GM11168 (cell line): ENCODE data around the gene AMN1.

ENCODE experiments used
- in situ Hi-C: fragments of 300-500 bp; cut with MboI; formaldehyde crosslinking; loops from one replicate; pipeline ENCODE4 v1.12.0; 2022; ENCODE audit warnings: low sequenced_read_pairs; ENCODE audit not compliant: unreplicated experiment

Gene AMN1

DNA sequence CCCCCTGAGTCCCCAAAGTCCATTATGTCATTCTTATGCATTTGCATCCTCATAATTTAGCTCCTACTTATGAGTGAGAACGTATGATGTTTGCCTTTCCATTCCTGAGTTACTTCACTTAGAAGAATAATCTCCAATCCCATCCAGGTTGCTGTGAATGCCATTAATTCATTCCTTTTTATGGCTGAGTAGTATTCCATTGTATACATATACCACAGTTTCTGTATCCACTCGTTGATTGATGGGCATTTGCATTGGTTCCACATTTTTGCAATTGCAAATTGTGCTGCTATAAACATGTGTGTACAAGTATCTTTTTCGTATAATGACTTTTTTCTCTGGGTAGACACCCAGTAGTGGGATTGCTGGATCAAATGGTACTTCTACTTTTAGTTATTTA is 38.9 kb downstream of the AMN1 start:
- in situ Hi-C loops, result loop anchor here (10.0 kb wide), 3 partner anchors 205 to 615 kb away; no protein-coding TSS in a partner anchor

DNA sequence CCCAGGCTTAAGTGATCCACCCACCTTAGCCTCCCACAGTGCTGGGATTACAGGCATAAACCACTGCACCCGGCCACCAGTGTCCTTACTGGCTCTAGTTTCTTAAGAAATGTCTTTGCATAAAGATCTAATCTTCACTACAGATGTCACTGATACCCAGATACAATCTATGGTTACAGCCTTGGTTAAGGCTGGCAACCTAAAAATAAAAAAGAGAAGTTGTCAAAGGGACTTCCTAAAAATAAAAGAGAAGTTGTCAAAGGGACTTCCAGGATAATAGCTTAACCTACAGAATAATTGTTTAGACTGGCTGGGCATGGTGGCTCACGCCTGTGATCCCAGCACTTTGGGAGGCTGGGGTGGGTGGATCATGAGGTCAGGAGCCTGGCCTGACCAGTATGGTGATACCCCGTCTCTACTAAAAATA is 41.7 kb downstream of the AMN1 start:
- in situ Hi-C loops, result loop anchor here (10.0 kb wide), 3 partner anchors 208 to 618 kb away; no protein-coding TSS in a partner anchor

DNA sequence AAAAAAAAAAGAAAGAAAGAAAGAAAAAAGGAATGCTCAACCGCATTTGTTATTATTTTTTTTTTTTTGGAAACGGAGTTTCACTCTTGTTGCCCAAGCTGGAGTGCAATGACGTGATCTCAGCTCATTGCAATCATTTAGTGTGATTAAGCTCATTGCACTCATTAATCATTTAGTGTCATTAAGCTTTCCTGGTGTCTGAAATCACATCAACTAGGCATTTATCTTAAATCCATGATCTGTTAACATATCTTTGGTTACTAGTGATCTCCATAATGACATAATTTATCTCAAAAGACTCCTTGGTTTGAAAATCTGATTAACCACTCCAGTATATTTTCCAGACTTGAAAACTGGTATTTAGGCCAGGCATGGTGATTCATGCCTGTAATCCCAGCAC is 43.0 kb downstream of the AMN1 start:
- in situ Hi-C loops, result loop anchor here (10.0 kb wide), 3 partner anchors 209 to 619 kb away; no protein-coding TSS in a partner anchor

DNA sequence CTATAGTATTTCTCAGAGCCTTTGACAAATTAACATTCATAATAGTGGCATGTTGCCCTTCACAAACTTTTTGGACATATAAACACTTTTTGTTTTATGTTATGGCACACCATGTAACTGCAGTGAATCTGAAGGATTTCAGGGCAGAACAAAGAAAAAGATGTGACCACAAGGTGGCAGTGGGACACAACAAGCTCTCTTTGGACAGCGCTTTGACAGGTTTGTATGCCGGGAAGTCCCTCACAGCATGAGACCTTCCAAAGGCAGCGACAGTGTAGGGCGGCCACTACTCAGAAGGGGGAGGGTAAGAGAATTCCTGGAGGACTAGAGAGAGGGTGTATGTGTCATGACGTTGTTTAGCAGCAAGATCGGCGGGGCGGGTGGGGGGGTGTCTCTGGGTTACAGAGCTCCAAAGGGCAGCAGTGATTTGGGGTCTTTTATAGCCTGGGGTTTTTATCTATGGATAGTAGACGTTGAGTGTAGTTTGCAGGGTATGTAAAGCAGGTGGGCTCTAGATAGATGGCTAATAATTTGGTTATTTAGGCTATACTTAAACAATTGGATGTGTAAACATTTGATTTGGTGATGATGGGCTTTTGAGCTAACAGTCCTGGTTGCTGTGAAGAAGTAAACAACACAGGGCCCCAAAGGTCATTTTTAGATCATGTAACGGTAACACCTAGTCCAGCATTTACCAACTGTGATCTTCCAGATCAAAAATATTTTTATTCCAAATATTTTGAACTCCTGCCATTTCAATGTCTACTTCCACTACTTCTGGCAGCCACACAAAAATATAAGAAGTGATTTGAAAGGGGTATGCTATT is 46.5 kb downstream of the AMN1 start:
- in situ Hi-C loops, result loop anchor here (10.0 kb wide), 3 partner anchors 212 to 622 kb away; no protein-coding TSS in a partner anchor

DNA sequence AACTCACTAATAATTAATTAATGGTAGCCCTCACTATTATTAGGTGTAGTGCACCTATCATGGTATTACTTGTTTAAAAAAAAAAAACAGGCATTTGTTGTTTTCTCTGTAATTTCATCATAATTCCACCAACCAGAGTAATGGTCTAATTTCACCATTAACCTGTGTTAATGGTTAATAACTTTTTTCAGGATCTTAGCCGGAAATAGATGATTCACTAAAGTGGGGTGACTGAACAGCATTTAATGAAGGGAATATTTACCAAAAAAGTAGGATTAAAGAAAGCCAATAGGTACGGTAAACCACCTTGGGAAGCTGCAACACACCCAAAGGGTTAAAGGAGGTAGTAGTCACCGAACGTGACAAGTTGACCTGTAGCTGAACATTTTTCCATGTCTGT is 56.3 kb downstream of the AMN1 start:
- in situ Hi-C loops, result loop anchor here (25.0 kb wide), 1 partner anchor 990 kb away; no protein-coding TSS in a partner anchor

DNA sequence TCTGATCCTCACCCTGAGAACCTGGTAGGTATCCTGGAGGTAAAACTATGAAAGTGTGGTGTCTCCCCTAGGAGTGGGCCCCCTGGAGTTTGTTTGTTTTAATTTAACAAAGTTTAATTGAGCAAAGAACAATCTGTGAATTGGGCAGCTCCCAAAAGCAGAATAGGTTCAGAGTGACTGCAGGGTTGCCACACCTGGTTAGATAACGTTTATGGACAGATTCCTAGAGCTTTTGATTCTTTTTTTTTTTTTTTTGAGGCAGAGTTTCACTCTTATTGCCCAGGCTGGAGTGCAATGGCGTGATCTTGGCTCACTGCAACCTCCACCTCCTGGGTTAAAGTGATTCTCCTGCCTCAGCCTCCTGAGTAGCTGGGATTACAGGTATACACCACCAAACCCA is 59.2 kb downstream of the AMN1 start:
- in situ Hi-C loops, result loop anchor here (25.0 kb wide), 1 partner anchor 993 kb away; no protein-coding TSS in a partner anchor

DNA sequence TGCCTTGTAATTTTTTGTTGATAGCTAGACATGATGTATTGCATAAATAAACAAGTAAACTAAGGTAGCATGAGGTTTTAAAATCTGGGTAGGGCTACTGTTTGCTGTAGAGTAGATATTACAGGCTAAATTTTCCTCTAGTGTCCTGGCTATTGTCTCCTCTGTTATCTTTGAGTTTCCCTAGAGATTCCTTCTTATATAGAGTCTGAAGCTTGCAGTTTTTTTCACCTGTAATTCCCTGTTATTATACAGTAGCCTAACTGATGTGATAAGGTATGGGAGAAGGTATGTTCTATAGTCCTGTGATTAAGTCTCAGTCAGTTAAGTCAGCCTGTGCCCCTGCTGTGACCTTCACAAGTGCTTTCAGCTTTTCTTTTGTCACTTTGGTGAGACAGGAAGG is 59.8 kb downstream of the AMN1 start:
- in situ Hi-C loops, result loop anchor here (25.0 kb wide), 1 partner anchor 993 kb away; no protein-coding TSS in a partner anchor

DNA sequence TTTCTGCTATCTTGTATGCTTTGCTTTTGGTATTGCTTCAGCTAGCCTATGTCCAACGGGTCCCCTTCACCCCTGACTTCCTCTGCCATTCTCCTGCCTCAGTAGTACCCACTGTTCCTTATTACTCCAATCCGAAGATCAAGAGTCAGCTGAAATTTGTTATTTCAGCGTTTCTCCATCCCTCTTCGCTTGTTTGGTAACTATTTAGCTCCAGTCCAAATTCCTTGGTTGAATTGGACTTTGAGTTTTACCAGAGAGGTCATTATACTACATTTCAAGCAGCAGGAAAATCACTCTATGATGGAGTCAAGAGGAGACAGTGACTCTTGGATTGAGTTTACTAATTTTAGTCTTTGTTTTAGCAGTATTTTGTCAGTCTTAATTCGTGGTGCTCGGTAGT is 64.8 kb downstream of the AMN1 start:
- in situ Hi-C loops, result loop anchor here (25.0 kb wide), 1 partner anchor 998 kb away; no protein-coding TSS in a partner anchor

DNA sequence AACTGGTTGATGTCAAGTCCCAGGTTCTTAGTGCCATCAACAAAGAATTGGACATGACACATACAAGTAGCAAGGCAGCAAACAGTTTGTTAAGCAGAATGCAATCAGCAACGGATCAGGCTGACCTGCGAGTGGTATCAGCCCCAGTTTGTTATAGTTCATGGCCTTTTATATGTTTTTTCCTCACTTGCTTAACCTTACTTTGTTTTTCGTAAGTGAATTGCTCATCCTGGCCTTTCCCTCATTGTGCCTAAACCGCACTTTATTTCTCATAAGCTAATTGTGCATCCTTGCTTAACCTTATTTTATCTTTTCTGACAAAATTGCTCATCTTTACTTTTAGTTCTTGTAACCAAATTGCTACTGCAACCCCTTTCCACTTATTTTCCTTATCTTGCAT is 65.2 kb downstream of the AMN1 start:
- in situ Hi-C loops, result loop anchor here (25.0 kb wide), 1 partner anchor 999 kb away; no protein-coding TSS in a partner anchor

DNA sequence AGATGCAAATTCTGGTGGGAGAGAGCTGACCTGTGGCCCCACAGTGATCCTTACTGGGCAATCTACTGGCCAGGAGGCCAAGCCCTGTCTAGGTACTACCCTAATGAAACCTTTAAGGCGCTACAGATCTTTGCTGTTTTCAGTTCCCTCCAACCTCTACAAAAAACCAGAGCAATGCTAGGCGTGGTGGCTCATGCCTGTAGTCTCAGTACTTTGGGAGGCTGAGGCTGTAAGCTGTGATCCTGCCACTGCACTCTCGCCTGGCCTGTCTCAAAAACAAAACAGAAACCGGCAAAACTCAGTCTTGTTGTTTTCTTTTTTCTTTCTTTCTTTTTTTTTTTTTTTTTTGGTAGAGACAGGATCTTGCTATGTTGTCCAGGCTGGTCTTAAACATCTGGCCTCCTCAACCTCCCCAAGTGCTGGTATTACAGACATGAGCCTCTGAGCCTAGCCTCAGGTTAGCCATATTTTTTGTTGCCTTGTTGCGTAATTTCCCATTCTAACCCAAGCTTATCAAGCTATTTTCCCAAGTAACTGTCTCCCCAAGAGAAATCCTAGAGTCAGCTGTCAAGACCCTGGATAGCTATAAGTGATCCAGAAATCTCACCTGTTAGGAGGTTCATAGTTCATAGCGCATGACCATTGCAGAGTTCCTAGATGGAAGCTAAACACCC is 66.5 kb downstream of the AMN1 start:
- in situ Hi-C loops, result loop anchor here (25.0 kb wide), 1 partner anchor 1000 kb away; no protein-coding TSS in a partner anchor

DNA sequence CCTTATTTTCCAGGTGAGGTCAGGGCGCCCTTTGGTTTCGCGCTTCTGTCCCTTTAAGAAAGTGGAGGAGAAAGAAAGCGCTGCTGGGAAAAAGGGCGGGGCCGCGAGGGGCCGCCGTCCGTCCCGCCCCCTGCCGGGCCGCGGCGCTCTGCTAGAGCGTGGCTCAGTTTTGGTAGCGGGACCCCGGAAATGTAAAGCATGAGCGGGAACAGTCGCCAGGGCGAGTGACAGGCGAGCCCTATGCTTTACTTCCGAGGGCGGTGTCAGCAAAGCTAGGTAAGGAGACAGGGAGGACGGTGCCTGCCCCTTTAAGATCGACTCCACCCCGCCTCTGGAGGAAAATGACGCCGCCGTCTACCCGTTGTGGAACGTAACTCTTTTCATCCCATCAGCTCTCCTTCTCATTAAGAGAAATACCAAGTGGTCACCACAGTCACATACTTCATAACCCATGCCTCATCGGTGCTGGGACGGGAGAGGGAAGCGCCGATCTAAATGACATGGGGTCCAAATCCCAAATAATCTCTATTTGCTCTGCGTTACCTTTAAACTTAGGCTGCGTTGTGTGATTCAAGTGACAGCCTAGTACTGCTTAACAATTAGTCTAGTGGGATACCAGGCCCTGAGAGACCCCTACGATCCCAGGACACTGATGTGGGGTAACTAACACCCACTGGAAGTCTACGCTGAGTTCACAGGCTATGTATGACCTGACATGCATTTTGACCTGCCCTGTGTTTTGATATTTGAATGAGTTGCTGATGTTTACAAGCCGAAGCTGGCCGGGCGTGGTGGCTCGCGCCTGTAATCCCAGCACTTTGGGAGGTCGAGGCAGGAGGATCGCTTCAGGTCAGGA is 69.5 kb downstream of the AMN1 start, which contains the start of gene ETFBKMT:
TSS of gene ETFBKMT (plus strand) at position 602 of the 856 bp plus-strand sequence. CDS start 2,266 bp downstream, outside the sequence.
- in situ Hi-C loops, result loop anchor here (25.0 kb wide), 1 partner anchor 1003 kb away; no protein-coding TSS in a partner anchor

DNA sequence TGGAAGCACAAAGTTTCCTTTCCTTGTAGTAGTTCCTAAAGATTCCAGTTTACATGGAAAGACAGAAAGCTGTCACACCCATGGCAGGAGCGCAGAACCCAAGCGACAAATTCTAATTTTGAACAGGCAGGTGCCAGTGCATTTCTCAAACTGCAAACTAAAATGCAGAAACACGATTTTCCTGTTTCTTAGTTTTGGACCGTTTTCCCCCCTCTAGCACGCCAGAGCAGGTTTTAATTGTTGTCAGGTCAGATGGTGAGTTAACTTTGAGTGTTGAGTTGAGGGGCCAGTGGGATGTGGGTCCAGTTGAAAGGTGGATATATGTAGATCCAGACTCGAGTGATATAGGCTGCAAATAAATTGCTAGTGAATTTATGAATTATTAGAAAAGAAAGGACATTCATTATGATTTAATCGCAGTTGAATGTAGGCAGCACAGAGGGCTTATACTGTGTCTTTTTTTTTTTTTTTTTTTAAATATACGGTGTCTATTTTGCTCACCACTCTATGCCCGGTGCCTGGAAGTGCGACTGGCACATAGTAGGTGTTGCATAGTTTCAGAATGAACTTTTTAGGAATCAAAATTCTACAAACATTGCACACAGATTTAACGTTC is 70.2 kb downstream of the AMN1 start:
- in situ Hi-C loops, result loop anchor here (25.0 kb wide), 1 partner anchor 1004 kb away; no protein-coding TSS in a partner anchor

DNA sequence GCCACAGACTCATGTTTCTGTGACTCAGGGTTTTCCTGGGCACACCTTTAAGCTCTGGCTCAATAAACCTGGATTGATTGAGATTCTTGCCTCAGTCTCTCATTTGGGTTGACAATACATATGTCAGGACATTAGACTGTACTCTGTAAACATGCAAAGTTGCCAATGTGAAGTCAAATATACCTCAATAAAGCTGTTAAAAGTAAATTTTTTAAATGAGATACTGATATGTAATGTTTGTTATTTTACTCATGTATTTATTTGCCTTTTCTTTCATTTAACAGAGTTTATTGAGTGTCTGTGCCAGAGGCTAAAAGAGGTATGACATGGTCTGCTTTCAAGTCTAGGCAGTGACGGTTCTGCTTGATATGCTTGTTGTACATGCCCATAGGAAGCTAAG is 73.0 kb downstream of the AMN1 start:
- in situ Hi-C loops, result loop anchor here (25.0 kb wide), 1 partner anchor 1007 kb away; no protein-coding TSS in a partner anchor

DNA sequence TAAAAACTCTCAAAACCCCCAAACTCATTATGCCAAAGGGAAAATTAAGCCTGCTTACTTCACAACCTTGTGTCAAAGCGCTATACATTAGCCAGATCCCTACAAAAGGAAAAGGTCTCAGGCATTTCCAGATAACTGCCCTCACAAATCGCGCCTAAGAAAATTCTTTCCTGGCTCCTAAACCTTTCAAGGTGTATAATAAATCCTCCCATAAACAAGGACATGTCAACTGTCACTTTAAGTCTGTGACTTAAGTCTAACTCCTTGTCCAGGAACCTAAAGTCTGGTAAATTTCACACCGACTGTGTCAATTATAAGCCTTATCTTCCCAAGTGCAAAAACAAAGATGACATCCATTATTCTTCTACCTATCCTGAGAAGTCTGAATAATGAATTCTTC is 73.6 kb downstream of the AMN1 start:
- in situ Hi-C loops, result loop anchor here (25.0 kb wide), 1 partner anchor 1007 kb away; no protein-coding TSS in a partner anchor

DNA sequence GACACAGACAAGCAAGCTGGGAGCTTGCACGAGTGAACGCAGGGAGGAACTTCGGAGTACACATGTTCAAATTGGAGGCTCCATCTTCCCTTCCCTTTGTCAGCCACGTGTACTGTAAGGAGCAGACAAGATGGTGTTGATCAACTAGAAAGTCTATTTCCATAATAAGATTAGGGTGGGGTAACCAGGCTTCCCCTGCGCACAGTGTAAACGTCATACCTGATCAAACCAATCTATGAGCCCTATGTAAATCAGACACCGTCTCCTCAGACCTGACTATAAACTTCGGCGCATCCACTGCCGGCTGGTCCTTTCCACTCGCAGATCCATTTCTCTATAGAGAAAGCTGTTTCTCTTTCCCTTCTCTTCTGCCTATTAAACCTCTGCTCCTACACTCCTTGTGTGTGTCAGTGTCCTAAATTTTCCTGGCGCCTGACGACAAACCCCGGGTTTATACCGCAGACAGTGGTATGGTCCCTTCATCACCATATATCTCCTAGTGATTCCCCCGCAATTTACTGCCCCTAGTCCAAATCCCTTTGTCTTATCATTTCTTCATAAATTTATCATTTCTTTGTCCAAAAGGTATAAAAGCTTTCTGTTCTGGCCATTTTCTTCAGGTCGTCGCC is 76.8 kb downstream of the AMN1 start:
- in situ Hi-C loops, result loop anchor here (5.0 to 25.0 kb wide), 2 partner anchors 655 to 1010 kb away; no protein-coding TSS in a partner anchor

DNA sequence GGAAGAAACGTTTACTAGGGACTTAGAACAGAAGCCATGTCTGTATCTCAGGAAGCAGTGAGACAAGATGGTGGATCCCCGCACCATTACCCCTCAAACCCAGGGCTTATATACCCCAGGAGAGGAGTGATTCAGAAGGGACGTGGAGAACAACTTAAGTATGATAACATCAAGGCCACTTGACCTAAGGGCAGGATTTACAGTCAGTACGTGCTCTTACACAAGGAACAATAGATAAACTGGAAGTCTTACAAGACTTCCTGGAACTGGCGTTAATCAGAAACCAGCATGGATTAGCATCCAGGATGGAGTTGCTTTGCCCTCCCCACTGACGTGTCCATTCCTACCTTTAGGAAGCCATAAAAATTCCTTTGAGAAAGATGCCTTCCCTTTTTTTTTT is 77.9 kb downstream of the AMN1 start:
- in situ Hi-C loops, result loop anchor here (5.0 to 25.0 kb wide), 2 partner anchors 656 to 1011 kb away; no protein-coding TSS in a partner anchor

DNA sequence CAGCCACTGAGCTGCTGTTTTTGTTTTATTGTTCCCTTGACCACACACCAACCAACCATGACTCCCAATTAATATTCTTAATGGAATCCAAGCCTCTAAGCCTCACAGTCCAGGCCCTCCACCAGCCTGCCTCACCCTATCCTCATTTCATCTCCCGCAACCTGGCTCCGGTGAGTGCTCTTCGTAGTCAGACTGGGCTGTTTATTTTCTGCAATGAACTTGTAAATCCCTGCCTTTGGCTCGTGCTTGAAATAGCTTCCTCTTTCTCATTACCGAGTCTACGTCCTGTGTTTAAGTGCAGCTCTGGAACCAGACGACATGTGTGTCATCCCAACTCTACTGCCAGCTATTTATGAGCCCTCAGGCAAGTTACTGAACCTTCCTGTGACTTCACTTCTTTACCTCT is 81.7 kb downstream of the AMN1 start:
- in situ Hi-C loops, result loop anchor here (10.0 kb wide), 1 partner anchor 382 kb away; no protein-coding TSS in a partner anchor

DNA sequence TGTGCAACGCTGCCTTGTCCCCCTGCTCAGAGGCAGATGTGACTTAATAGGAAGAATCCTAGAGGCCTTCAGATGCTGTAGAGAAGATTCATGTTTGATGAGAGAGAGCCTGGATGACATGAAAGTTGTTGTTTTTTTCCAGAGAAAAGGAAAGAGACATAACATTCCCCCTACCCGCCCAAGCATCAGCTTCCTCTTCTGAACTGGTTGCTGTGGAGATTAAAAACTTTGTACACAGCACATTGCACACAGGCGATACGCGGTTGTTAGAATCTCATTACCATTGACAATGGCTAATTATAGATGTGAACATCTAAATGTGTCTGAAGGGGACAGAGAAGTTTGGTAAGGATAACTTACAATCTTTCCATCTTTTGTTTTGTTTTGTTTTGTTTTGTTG is 82.9 kb downstream of the AMN1 start:
- in situ Hi-C loops, result loop anchor here (10.0 kb wide), 1 partner anchor 381 kb away; no protein-coding TSS in a partner anchor
